Peyer's patch (tissue), 4 donors: ENCODE data around the gene RDH16.

Source experiments
- CTCF ChIP-seq, 6 experiments: fragments of 450-650 bp in 4 of 6; fragments of 200-600 bp in 2 of 6; sonication (generic) in 1 of 6; IDR thresholded peaks; one replicate each; pipeline ENCODE4 v1.5.1; 2017 to 2019; ENCODE audit warnings: antibody characterized with exemption in 6 of 6, mild to moderate bottlenecking in 3 of 6, moderate library complexity in 1 of 6
- POLR2A ChIP-seq, 2 donors: fragments of 450-650 bp; IDR thresholded peaks; one replicate each; pipeline ENCODE4 v1.5.1; 2017; ENCODE audit warnings: antibody characterized with exemption in 2 of 2, mild to moderate bottlenecking in 2 of 2, moderate library complexity in 2 of 2

GRCh38 chr12:56931474-56931978, 25.9 kb downstream of the RDH16 start:
- no peak for TF ChIP-seq POLR2A (IDR thresholded peaks at IDR 0.05)
- TF ChIP-seq CTCF (IDR thresholded peaks at IDR 0.05): no peak
